ENCODE data around the gene KLHL7.

DNA sequence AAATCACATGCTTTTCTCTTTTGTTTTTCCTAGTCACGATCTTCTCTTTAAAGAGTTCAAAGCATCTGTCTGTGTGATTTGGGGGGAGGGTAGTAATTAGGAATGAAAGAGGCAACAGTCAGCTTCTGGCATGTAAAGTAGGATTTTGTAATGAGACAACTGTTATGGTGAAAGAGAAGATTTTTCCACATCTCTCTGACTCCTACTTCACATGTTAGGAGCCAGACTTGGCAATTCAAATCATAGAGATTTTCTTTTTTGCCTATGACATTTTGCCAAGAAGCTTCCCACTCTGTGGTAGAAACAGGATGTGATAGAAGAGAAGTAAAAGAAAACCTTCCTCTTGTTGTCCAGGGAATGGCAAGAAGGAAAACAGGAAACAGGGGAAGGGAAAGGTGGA, 38.3 kb upstream of the KLHL7 start:
- no peak for TF ChIP-seq ZBTB33 (IDR thresholded peaks at IDR 0.05)
- TF ChIP-seq, protein P1, sequence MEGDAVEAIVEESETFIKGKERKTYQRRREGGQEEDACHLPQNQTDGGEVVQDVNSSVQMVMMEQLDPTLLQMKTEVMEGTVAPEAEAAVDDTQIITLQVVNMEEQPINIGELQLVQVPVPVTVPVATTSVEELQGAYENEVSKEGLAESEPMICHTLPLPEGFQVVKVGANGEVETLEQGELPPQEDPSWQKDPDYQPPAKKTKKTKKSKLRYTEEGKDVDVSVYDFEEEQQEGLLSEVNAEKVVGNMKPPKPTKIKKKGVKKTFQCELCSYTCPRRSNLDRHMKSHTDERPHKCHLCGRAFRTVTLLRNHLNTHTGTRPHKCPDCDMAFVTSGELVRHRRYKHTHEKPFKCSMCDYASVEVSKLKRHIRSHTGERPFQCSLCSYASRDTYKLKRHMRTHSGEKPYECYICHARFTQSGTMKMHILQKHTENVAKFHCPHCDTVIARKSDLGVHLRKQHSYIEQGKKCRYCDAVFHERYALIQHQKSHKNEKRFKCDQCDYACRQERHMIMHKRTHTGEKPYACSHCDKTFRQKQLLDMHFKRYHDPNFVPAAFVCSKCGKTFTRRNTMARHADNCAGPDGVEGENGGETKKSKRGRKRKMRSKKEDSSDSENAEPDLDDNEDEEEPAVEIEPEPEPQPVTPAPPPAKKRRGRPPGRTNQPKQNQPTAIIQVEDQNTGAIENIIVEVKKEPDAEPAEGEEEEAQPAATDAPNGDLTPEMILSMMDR (IDR thresholded peaks at IDR 0.05; ENCODE audit: low read depth, low read length, missing input control) = no peak
